Brain microvascular endothelial cell (primary cell): ENCODE measurements around the gene KRTAP19-8.

Experiments
- DNase-seq: peaks from one replicate; pipeline ENCODE4 v3.0.0-alpha.2; 2020
- H3K27ac ChIP-seq: fragments of 250-450 bp; sonication (Bioruptor Pico); 2 replicates; pipeline ENCODE4 v1.5.1; 2020; ENCODE audit warnings: mild to moderate bottlenecking, moderate library complexity
- H3K27me3 ChIP-seq: fragments of 250-450 bp; sonication (Bioruptor Pico); replicated peaks from 2 replicates; pipeline ENCODE4 v1.5.1; 2020; ENCODE audit warnings: mild to moderate bottlenecking
- H3K36me3 ChIP-seq: fragments of 250-450 bp; sonication (Bioruptor Pico); replicated peaks from 2 replicates; pipeline ENCODE4 v1.5.1; 2020; ENCODE audit warnings: mild to moderate bottlenecking
- H3K4me3 ChIP-seq: 2 replicates; pipeline ENCODE4 v1.5.1; 2011; ENCODE audit warnings: low read depth, mild to moderate bottlenecking, control low read depth, low read length, moderate library complexity
- CTCF ChIP-seq: IDR thresholded peaks from 2 replicates; pipeline ENCODE4 v1.5.1; 2011; ENCODE audit warnings: low read depth, mild to moderate bottlenecking, moderate library complexity, low read length, control low read depth, inconsistent platforms; ENCODE audit errors: missing control alignments
- in situ Hi-C: cut with HindIII; loops from 2 replicates; pipeline ENCODE4 v1.10.0; 2017; ENCODE audit warnings: low sequenced_read_pairs, low pct_ligation_motif_present

KRTAP19-8 gene

GRCh38 chr21:31011412-31011811 is 26.9 kb downstream of the KRTAP19-8 start:
- H3K4me3 ChIP-seq: no peak overlapping the region
- TF ChIP-seq CTCF: no peak
- H3K36me3 ChIP-seq: no peaks in the 10 kb centered on the region
- no peak overlapping the region for H3K27ac ChIP-seq
- H3K27me3 ChIP-seq: no peaks in the 10 kb centered on the region
- in situ Hi-C loops: no loop called here
- DNase-seq: no peak

- H3K4me3 ChIP-seq: no peak overlapping the region
- in situ Hi-C loops: no loop called here
- DNase-seq: no peak
- H3K27me3 ChIP-seq: no peaks in the 10 kb centered on the region
- no peak overlapping the region for H3K27ac ChIP-seq
- no peak for TF ChIP-seq CTCF
- H3K36me3 ChIP-seq: no peaks in the 10 kb centered on the region
Observed at GRCh38 chr21:31008355-31008754, 29.9 kb downstream of the KRTAP19-8 start.

GRCh38 chr21:31005019-31005418 is 33.3 kb downstream of the KRTAP19-8 start:
- no peaks in the 10 kb centered on the region for H3K36me3 ChIP-seq
- in situ Hi-C loops: no loop called here
- no peak overlapping the region for H3K27ac ChIP-seq
- H3K4me3 ChIP-seq: no peak overlapping the region
- no peak for DNase-seq
- no peak for TF ChIP-seq CTCF
- H3K27me3 ChIP-seq: no peaks in the 10 kb centered on the region

- Histone ChIP-seq H3K27me3 (no peaks in the 10 kb centered on the region), H3K4me3 (no peak overlapping the region), H3K36me3 (no peaks in the 10 kb centered on the region), H3K27ac (no peak overlapping the region)
- DNase-seq: no peak
- no peak for TF ChIP-seq CTCF
- in situ Hi-C loops: no loop called here
Observed at GRCh38 chr21:31003471-31003870, 34.8 kb downstream of the KRTAP19-8 start.

GRCh38 chr21:30997541-30997940 is 40.7 kb downstream of the KRTAP19-8 start:
- no peak for TF ChIP-seq CTCF
- no peak for DNase-seq
- in situ Hi-C loops: no loop called here

GRCh38 chr21:30996728-30997127 is 41.5 kb downstream of the KRTAP19-8 start:
- no peak for TF ChIP-seq CTCF
- no peaks in the 10 kb centered on the region for H3K27me3 ChIP-seq
- DNase-seq: no peak
- no peak overlapping the region for H3K4me3 ChIP-seq
- H3K27ac ChIP-seq: no peak overlapping the region
- H3K36me3 ChIP-seq: no peaks in the 10 kb centered on the region
- in situ Hi-C loops: no loop called here

More at GRCh38 chr21:30997541-30997940, 40.7 kb downstream of the KRTAP19-8 start:
- Histone ChIP-seq H3K4me3 (no peak overlapping the region), H3K27ac (no peak overlapping the region), H3K36me3 (no peaks in the 10 kb centered on the region), H3K27me3 (no peaks in the 10 kb centered on the region)
